ENCODE data around the gene CDH4. TPM values are rescaled to one million over a fixed set of nuclear protein-coding genes. Genes with fewer than 3 reads are reported as not detected.

CDH4 gene
- total and polyA plus RNA-seq, 9 of the 15 experiments (the other 6 are each of a cell fraction or from before 2014, with no cell fraction given), result 0.04 TPM; not detected in 8

DNA sequence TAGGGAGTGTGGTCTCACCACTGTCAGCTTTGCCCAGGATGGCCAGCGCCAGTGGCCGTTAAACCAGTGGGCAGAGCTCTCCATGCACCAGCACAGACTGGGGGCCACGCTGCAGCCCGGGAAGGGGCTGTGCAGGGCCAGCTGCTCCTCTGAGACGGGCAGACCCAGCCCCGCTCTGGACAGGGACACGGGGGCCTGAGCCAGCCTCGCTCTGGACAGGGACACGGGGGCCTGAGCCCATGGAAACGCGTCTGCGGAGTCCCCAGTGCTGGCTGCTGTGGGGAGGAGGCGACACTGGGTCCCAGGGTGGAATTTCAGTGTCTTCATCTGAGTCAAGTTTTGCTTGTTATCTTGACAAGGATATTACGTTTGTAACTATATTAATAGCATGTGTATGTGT is 402.7 kb downstream of the CDH4 start (continued):
- TF ChIP-seq CXXC5 (CRISPR knock-in tag; IDR thresholded peaks at IDR 0.05) (no peak), BHLHE40 (IDR thresholded peaks at IDR 0.05; ENCODE audit: low read length) (no peak), ZNF668 (CRISPR knock-in tag; IDR thresholded peaks at IDR 0.05) (no peak), PCBP1 (IDR thresholded peaks at IDR 0.05; ENCODE audit: low read depth, low read length, poor library complexity, severe bottlenecking) (no peak), TBP (optimal IDR thresholded peaks at IDR 0.05; ENCODE audit: low read depth, low read length) (no peak)
- TF ChIP-seq, protein P1, sequence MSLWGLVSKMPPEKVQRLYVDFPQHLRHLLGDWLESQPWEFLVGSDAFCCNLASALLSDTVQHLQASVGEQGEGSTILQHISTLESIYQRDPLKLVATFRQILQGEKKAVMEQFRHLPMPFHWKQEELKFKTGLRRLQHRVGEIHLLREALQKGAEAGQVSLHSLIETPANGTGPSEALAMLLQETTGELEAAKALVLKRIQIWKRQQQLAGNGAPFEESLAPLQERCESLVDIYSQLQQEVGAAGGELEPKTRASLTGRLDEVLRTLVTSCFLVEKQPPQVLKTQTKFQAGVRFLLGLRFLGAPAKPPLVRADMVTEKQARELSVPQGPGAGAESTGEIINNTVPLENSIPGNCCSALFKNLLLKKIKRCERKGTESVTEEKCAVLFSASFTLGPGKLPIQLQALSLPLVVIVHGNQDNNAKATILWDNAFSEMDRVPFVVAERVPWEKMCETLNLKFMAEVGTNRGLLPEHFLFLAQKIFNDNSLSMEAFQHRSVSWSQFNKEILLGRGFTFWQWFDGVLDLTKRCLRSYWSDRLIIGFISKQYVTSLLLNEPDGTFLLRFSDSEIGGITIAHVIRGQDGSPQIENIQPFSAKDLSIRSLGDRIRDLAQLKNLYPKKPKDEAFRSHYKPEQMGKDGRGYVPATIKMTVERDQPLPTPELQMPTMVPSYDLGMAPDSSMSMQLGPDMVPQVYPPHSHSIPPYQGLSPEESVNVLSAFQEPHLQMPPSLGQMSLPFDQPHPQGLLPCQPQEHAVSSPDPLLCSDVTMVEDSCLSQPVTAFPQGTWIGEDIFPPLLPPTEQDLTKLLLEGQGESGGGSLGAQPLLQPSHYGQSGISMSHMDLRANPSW (CRISPR knock-in tag; IDR thresholded peaks at IDR 0.05), result no peak

DNA sequence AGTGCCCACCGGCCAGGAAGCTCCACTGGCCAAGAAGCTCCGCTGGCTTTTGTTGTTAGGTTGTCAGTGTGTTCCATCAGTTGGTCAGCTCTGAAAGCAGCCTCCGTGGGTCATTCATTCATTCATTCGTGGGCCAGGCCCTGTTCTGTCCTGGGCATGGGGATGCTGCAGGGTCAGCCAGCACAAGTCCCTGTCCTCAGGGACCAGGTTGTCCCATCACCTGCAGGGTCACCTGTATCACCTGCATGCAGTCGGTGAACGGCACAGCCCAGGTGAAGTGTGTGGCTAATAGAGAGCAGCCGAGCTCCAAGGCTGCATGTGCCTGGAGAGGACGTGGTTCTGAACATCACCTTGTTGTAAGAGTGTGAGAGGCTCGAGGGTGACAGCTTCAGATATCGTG is 403.5 kb downstream of the CDH4 start:
- in situ Hi-C loops (cut with MboI), result no loop called here
- no peaks in the 10 kb centered on the region for H3K79me2 ChIP-seq (ENCODE audit: control insufficient read depth, insufficient read depth, low read length)
- H3K27ac ChIP-seq (ENCODE audit: extremely low read depth, low read depth, low read length), result no peak overlapping the region
- H3K4me1 ChIP-seq (replicated peaks in 1 of 2; ENCODE audit: control insufficient read depth in 2 of 2, insufficient read depth in 2 of 2, low read length in 2 of 2), result no peaks in the 10 kb centered on the region
- no peaks in the 10 kb centered on the region for H4K20me1 ChIP-seq (replicated peaks; ENCODE audit: control insufficient read depth, insufficient read depth, low read length)
- H3K9ac ChIP-seq (ENCODE audit: insufficient read depth in 1 of 2, low read depth in 2 of 2, low read length in 2 of 2), result no peak overlapping the region
- ChIA-PET POLR2A (no interaction called here), CTCF (ENCODE audit: low intra/inter-chr PET ratio) (no interaction called here)
- FAIRE-seq, result no peak
- H3K9me1 ChIP-seq (ENCODE audit: control insufficient read depth, insufficient read depth, low read length), result no peaks in the 10 kb centered on the region
- DNase-seq (ENCODE audit: extremely low read depth in 1 of 4, low spot score in 3 of 4), result no peak
- 0% methylated on average over 10 of the region's 10 CpGs for WGBS (ENCODE audit: insufficient coverage, low coverage, missing lambda C conversion rate)
- H3K9me3 ChIP-seq (replicated peaks; ENCODE audit: control insufficient read depth, insufficient read depth, low read depth, low read length), result no peaks in the 10 kb centered on the region
- H3K27me3 ChIP-seq (ENCODE audit: control insufficient read depth in 2 of 2, insufficient read depth in 2 of 2, low read length in 2 of 2), result peaks cover 14 to 37% of the 10 kb centered on the region in 2 experiments; a peak in 4 of 5 replicates
- no TSS peak for BruUV-seq (replicated peaks)
- H2AFZ ChIP-seq (ENCODE audit: low read depth, low read length), result no peak overlapping the region
- ATAC-seq, result no peak
- no peaks in the 10 kb centered on the region for H3K36me3 ChIP-seq (ENCODE audit: control insufficient read depth, insufficient read depth, low read length)
- intact Hi-C loops (cut with micrococcal nuclease), result no loop called here
- no peak overlapping the region for H3K4me2 ChIP-seq (ENCODE audit: insufficient read depth, low read length)
- H3K4me3 ChIP-seq, result no peak overlapping the region
- TF ChIP-seq ZNF707 (CRISPR knock-in tag; conservative IDR thresholded peaks at IDR 0.05) (no peak), POLR2H (tag; IDR thresholded peaks at IDR 0.05; ENCODE audit: low read depth) (no peak), ZNF76 (CRISPR knock-in tag; IDR thresholded peaks at IDR 0.05; ENCODE audit: borderline replicate concordance) (no peak), PCBP2 (IDR thresholded peaks at IDR 0.05; ENCODE audit: low read depth, low read length, poor library complexity, severe bottlenecking) (no peak)
- TF ChIP-seq, protein P2, sequence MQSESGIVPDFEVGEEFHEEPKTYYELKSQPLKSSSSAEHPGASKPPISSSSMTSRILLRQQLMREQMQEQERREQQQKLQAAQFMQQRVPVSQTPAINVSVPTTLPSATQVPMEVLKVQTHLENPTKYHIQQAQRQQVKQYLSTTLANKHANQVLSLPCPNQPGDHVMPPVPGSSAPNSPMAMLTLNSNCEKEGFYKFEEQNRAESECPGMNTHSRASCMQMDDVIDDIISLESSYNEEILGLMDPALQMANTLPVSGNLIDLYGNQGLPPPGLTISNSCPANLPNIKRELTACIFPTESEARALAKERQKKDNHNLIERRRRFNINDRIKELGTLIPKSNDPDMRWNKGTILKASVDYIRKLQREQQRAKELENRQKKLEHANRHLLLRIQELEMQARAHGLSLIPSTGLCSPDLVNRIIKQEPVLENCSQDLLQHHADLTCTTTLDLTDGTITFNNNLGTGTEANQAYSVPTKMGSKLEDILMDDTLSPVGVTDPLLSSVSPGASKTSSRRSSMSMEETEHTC (IDR thresholded peaks at IDR 0.05), result no peak
- TF ChIP-seq, protein P3, sequence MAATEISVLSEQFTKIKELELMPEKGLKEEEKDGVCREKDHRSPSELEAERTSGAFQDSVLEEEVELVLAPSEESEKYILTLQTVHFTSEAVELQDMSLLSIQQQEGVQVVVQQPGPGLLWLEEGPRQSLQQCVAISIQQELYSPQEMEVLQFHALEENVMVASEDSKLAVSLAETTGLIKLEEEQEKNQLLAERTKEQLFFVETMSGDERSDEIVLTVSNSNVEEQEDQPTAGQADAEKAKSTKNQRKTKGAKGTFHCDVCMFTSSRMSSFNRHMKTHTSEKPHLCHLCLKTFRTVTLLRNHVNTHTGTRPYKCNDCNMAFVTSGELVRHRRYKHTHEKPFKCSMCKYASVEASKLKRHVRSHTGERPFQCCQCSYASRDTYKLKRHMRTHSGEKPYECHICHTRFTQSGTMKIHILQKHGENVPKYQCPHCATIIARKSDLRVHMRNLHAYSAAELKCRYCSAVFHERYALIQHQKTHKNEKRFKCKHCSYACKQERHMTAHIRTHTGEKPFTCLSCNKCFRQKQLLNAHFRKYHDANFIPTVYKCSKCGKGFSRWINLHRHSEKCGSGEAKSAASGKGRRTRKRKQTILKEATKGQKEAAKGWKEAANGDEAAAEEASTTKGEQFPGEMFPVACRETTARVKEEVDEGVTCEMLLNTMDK (IDR thresholded peaks at IDR 0.05; ENCODE audit: borderline replicate concordance, insufficient read depth, low read depth, low read length, poor library complexity, severe bottlenecking), result no peak
- TF ChIP-seq, protein P4, sequence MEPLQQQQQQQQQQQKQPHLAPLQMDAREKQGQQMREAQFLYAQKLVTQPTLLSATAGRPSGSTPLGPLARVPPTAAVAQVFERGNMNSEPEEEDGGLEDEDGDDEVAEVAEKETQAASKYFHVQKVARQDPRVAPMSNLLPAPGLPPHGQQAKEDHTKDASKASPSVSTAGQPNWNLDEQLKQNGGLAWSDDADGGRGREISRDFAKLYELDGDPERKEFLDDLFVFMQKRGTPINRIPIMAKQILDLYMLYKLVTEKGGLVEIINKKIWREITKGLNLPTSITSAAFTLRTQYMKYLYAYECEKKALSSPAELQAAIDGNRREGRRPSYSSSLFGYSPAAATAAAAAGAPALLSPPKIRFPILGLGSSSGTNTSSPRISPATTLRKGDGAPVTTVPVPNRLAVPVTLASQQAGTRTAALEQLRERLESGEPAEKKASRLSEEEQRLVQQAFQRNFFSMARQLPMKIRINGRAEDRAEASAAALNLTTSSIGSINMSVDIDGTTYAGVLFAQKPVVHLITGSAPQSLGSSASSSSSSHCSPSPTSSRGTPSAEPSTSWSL (CRISPR knock-in tag; IDR thresholded peaks at IDR 0.05; ENCODE audit: borderline replicate concordance), result no peak
